K562 (cell line): ENCODE measurements around the gene TMPRSS6. TPM values are rescaled to one million over a fixed set of nuclear protein-coding genes. Genes with fewer than 3 reads are reported as not detected.

Experiments used
- ATAC-seq: fragments of 200-7000 bp; cut with Tn5 transposase; 3 replicates; pipeline ENCODE4 v1.9.1; 2020; ENCODE audit warnings: moderate library complexity
- BruUV-seq: library from RNA; stranded (reverse); fragments of 400-500 nt; replicated peaks from 2 replicates; lab custom pipeline; 2021; lab: Mats Ljungman, UMichigan
- CTCF ChIA-PET: fragments of 300-600 bp; formaldehyde crosslinking; extraction: SDS; loops from one replicate; lab custom pipeline; 2021; ENCODE audit warnings: low intra/inter-chr PET ratio; lab: Yijun Ruan, JAX
- POLR2A ChIA-PET: fragments of 300-600, 350-650 bp; sonication (Branson Sonifier 250); formaldehyde crosslinking; extraction: SDS; loops from one replicate; lab custom pipeline; 2021; ENCODE audit warnings: antibody characterized with exemption, inconsistent platforms; lab: Yijun Ruan, JAX
- DNase-seq, 4 experiments: peaks; one replicate each; pipeline versions ENCODE4 v3.0.0 to v3.0.0-alpha.2; 2011 to 2018; ENCODE audit warnings: low spot score in 3 of 4, mixed read lengths in 3 of 4; ENCODE audit errors: extremely low read depth in 1 of 4
- FAIRE-seq: peaks from 2 replicates; lab custom pipeline; 2011; peaks lifted over from hg19 to GRCh38; lab: Jason Lieb, UNC
- H2AFZ ChIP-seq: 2 replicates; pipeline ENCODE4 v1.6.0; 2011; ENCODE audit warnings: low read depth, low read length, control low read depth, inconsistent platforms
- H3K27ac ChIP-seq: fragments of 200-600 bp; 3 replicates; pipeline ENCODE4 v1.8.0; 2011; ENCODE audit warnings: low read depth, mild to moderate bottlenecking, control low read depth, inconsistent platforms, low read length, moderate library complexity, mixed read lengths; ENCODE audit errors: extremely low read depth
- H3K27me3 ChIP-seq, 2 experiments: fragments of 300-600 bp in 1 of 2; 2 replicates in 1 of 2; 3 replicates in 1 of 2; pipeline versions ENCODE4 v1.6.0 to v1.8.0; 2011; ENCODE audit warnings: inconsistent platforms in 2 of 2, low read length in 2 of 2, mild to moderate bottlenecking in 1 of 2, mixed read lengths in 1 of 2, moderate library complexity in 1 of 2; ENCODE audit not compliant: control insufficient read depth in 2 of 2, insufficient read depth in 2 of 2
- H3K36me3 ChIP-seq: fragments of 300-600 bp; 3 replicates; pipeline ENCODE4 v1.8.0; 2011; ENCODE audit warnings: mild to moderate bottlenecking, low read length, inconsistent platforms; ENCODE audit not compliant: control insufficient read depth, insufficient read depth
- H3K4me1 ChIP-seq, 2 experiments: fragments of 200-600 bp in 1 of 2; replicated peaks in 1 of 2; 2 replicates in 1 of 2; 3 replicates in 1 of 2; pipeline versions ENCODE4 v1.5.1 to v1.8.0; 2011; ENCODE audit warnings: inconsistent platforms in 2 of 2, low read length in 2 of 2, mild to moderate bottlenecking in 1 of 2, mixed read lengths in 1 of 2, moderate library complexity in 1 of 2; ENCODE audit not compliant: control insufficient read depth in 2 of 2, insufficient read depth in 2 of 2
- H3K4me2 ChIP-seq: 2 replicates; pipeline ENCODE4 v1.6.1; 2011; ENCODE audit warnings: low read length, control low read depth, inconsistent platforms, mixed read lengths; ENCODE audit not compliant: insufficient read depth
- H3K4me3 ChIP-seq: fragments of 200-600 bp; sonication (generic), shearing (Covaris generic); 2 replicates; pipeline ENCODE4 v1.5.1; 2016; ENCODE audit warnings: control low read depth, inconsistent platforms
- H3K79me2 ChIP-seq: fragments of 200-600 bp; 3 replicates; pipeline ENCODE4 v1.8.0; 2011; ENCODE audit warnings: low read length, inconsistent platforms; ENCODE audit not compliant: control insufficient read depth, insufficient read depth
- H3K9ac ChIP-seq, 2 experiments: 2 replicates each; pipeline versions ENCODE4 v1.6.0 to v1.6.1; 2011; ENCODE audit warnings: low read depth in 2 of 2, low read length in 2 of 2, control low read depth in 1 of 2, inconsistent platforms in 1 of 2, mild to moderate bottlenecking in 1 of 2, mixed read lengths in 1 of 2; ENCODE audit not compliant: insufficient read depth in 1 of 2
- H3K9me1 ChIP-seq: one replicate; pipeline ENCODE4 v1.6.0; 2011; ENCODE audit warnings: inconsistent platforms, mild to moderate bottlenecking, low read length, moderate library complexity; ENCODE audit not compliant: control insufficient read depth, insufficient read depth
- H3K9me3 ChIP-seq: replicated peaks from 2 replicates; pipeline ENCODE4 v1.5.1; 2011; ENCODE audit warnings: low read depth, low read length, inconsistent platforms; ENCODE audit not compliant: control insufficient read depth, insufficient read depth
- H4K20me1 ChIP-seq: replicated peaks from 2 replicates; pipeline ENCODE4 v1.6.1; 2011; ENCODE audit warnings: low read length, inconsistent platforms, mixed read lengths; ENCODE audit not compliant: control insufficient read depth, insufficient read depth
- EGR1 ChIP-seq: fragments of 450-650 bp; conservative IDR thresholded peaks from 2 replicates; pipeline ENCODE4 v1.6.1; 2017; ENCODE audit warnings: mild to moderate bottlenecking
- HDAC3 ChIP-seq: fragments of 450-650 bp; IDR thresholded peaks from 2 replicates; pipeline ENCODE4 v1.6.1; 2018; ENCODE audit warnings: borderline replicate concordance, mild to moderate bottlenecking, moderate library complexity; ENCODE audit not compliant: partially characterized antibody
- RB1 ChIP-seq: fragments of 450-650 bp; IDR thresholded peaks from 2 replicates; pipeline ENCODE4 v1.6.1; 2017; ENCODE audit warnings: low read depth, mild to moderate bottlenecking
- RFX1 ChIP-seq: fragments of 450-650 bp; IDR thresholded peaks from 2 replicates; pipeline ENCODE4 v1.6.1; 2016; ENCODE audit warnings: mild to moderate bottlenecking, moderate library complexity
- SRF ChIP-seq, 2 experiments: fragments of 250-450, 450-650 bp in 1 of 2; sonication (Bioruptor Pico) in 1 of 2; sonication (generic) in 1 of 2; formaldehyde crosslinking; IDR thresholded peaks; 2 replicates each; pipeline versions ENCODE4 v1.5.0 to v1.5.1; 2020 to 2022; ENCODE audit warnings: mild to moderate bottlenecking in 1 of 2, missing genetic modification reagents in 1 of 2
- TARDBP ChIP-seq: fragments of 450-650 bp; IDR thresholded peaks from 2 replicates; pipeline ENCODE4 v1.6.1; 2016
- ZNF175 ChIP-seq: fragments of 200-800 bp; sonication (Bioruptor generic); IDR thresholded peaks from 2 replicates; pipeline ENCODE4 v1.6.1; 2016; ENCODE audit warnings: low read depth, mild to moderate bottlenecking, missing genetic modification characterization, missing compliant biosample characterization
- ZNF354B ChIP-seq: fragments of 250-450 bp; sonication (Bioruptor Pico); IDR thresholded peaks from 2 replicates; pipeline ENCODE4 v1.4.0; 2020
- ZNF512 ChIP-seq: IDR thresholded peaks from 2 replicates; pipeline ENCODE4 v1.6.1; 2016; ENCODE audit warnings: missing genetic modification characterization, missing compliant biosample characterization
- ZNF584 ChIP-seq: fragments of 200-800 bp; sonication (Bioruptor generic); IDR thresholded peaks from 2 replicates; pipeline ENCODE4 v1.6.1; 2016; ENCODE audit warnings: low read depth, mild to moderate bottlenecking, missing genetic modification characterization, missing compliant biosample characterization
- ZNF696 ChIP-seq: fragments of 250-450 bp; sonication (Bioruptor Pico); conservative IDR thresholded peaks from 2 replicates; pipeline ENCODE4 v1.4.0; 2020; ENCODE audit warnings: mild to moderate bottlenecking, moderate library complexity
- WGBS: fragments of 100-300 bp; shearing (Covaris generic); methylation state at CpG from one replicate; pipeline ENCODE4 v1.1.6; 2016; ENCODE audit warnings: low coverage, mixed read lengths; ENCODE audit not compliant: insufficient coverage; ENCODE audit errors: missing lambda C conversion rate; 5-methylcytosine and 5-hydroxymethylcytosine counted together
- in situ Hi-C: fragments of 300-500 bp; cut with MboI; formaldehyde crosslinking; loops from 4 replicates; pipeline ENCODE4 v1.15.0; 2018; ENCODE audit warnings: inconsistent platforms, mixed read lengths
- intact Hi-C: fragments of 100-400 bp; cut with micrococcal nuclease; formaldehyde crosslinking; loops from 2 replicates; pipeline ENCODE4 v1.14.2; 2022
- polyA plus RNA-seq, 8 experiments: library from polyadenylated mRNA; depleted of rRNA in 4 of 8; stranded (reverse) in 5 of 8; unstranded in 3 of 8; fragments of >200 nt; fragmentation: Nextera tagmentation in 2 of 8; fragmentation: Illumina TruSeq in 1 of 8; extraction: Ambion mirVana in 2 of 8; extraction: Trizol in 1 of 8; gene quantifications; 2 replicates each; pipeline versions ENCODE4 v1.2.1 to v1.2.3, GENCODE V29; 2011 to 2014; ENCODE audit warnings: inconsistent platforms in 1 of 8, missing spikeins in 1 of 8
- total RNA-seq, 7 experiments: library from RNA; depleted of rRNA in 6 of 7; stranded (reverse); fragments of >200 nt in 6 of 7; fragmentation: Illumina TruSeq in 2 of 7; extraction: Trizol in 2 of 7; gene quantifications; 2 replicates each; pipeline versions ENCODE4 v1.2.1 to v1.2.3, GENCODE V29; 2011 to 2021; ENCODE audit warnings: low replicate concordance in 1 of 7

The TMPRSS6 gene
- total and polyA plus RNA-seq, 9 of the 15 experiments (the other 6 are each of a cell fraction or from before 2014, with no cell fraction given): 0.03 TPM; not detected in 8

GRCh38 chr22:37079158-37079557 is 30.4 kb downstream of the TMPRSS6 start:
- H3K4me1 ChIP-seq: peaks cover 0 to 4% of the 10 kb centered on the region in 2 experiments; a peak in 1 of 5 replicates
- WGBS: 0% methylated on average over 4 of the region's 5 CpGs
- H3K9me3 ChIP-seq: no peaks in the 10 kb centered on the region
- no peak for TF ChIP-seq ZNF696 (CRISPR knock-in tag)
- no peak for TF ChIP-seq ZNF175 (CRISPR knock-in tag)
- no peak for TF ChIP-seq ZNF584
- TF ChIP-seq RB1: no peak
- no peak for TF ChIP-seq RFX1
- TF ChIP-seq SRF (CRISPR knock-in tag; IDR thresholded peaks at IDR 0.05): no peak
- no peak for TF ChIP-seq TARDBP
- TF ChIP-seq EGR1: peak; percentile 52
- peak; percentile 32; the same call in 1 of the 2 replicates for TF ChIP-seq ZNF512
- no peak for TF ChIP-seq ZNF354B
- TF ChIP-seq HDAC3: no peak
- TF ChIP-seq, all 486 proteins: peak for 2
- H3K9me1 ChIP-seq: peaks cover 4% of the 10 kb centered on the region
- H3K27ac ChIP-seq: no peak overlapping the region
- no peak for ATAC-seq
- 0 out of 2 replicates have a peak, but pooled peaks cover 8% of the 10 kb centered on the region for H4K20me1 ChIP-seq
- H3K9ac ChIP-seq: no peak overlapping the region
- intact Hi-C loops: loop anchor here (2.0 kb wide), 1 partner anchor 120 kb away; no protein-coding TSS in a partner anchor
- no peak overlapping the region for H3K4me2 ChIP-seq
- CTCF ChIA-PET: no interaction called here
- H3K4me3 ChIP-seq: no peak overlapping the region
- no peaks in the 10 kb centered on the region for H3K36me3 ChIP-seq
- no peaks in the 10 kb centered on the region for H3K79me2 ChIP-seq
- BruUV-seq: no TSS peak
- H2AFZ ChIP-seq: no peak overlapping the region
- no peak for FAIRE-seq
- in situ Hi-C loops: no loop called here
- H3K27me3 ChIP-seq: peaks cover 0 to 59% of the 10 kb centered on the region in 2 experiments; a peak in 2 of 5 replicates
- POLR2A ChIA-PET: no interaction called here
- DNase-seq: no peak
